ENCODE data around the gene EPHA7. TPM values are rescaled to one million over a fixed set of nuclear protein-coding genes. Genes with fewer than 3 reads are reported as not detected.

EPHA7 gene
- total RNA-seq, 4 donors from 2014 or later, result 3.6 to 31.0 (median 16.9) TPM

DNA sequence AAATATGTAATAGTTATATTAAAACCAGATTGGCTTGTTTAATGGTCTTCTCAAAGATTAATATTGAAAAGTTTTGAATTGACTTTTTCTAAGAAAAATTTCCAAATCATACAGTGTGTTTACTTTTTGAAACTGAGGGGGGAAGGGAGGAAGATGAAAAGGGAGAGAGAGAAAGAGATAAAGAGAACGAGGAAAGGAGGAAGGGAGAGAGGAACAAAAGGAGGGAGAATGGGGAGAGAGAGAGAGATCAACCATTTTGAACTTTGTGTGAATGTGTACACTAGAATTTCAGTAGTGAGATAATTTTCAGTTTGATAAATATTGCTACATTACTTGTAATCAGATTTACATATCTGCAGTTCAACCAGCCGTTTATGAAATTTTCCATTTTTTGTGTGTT is 124.5 kb downstream of the EPHA7 start:
- 66 to 68% methylated on average over 2 of the region's 2 CpGs for WGBS, 2 donors (ENCODE audit: low coverage in 1 of 2)
- H3K36me3 ChIP-seq, result no peaks in the 10 kb centered on the region
- no peak overlapping the region for H3K4me3 ChIP-seq
- H3K4me1 ChIP-seq, result no peaks in the 10 kb centered on the region
- intact Hi-C loops (cut with DNase I; ENCODE audit: low total_unique reads), result no loop called here
- no peaks in the 10 kb centered on the region for H3K9me3 ChIP-seq
- no peaks in the 10 kb centered on the region for H3K27me3 ChIP-seq
- H3K27ac ChIP-seq, result no peak overlapping the region
- in situ Hi-C loops (cut with MboI; ENCODE audit: low pct_ligation_motif_present in 1 of 4, low pct_unique_long_range_greater_than_20kb in 1 of 4, low sequenced_read_pairs in 3 of 4), result no loop called here
- no peak for DNase-seq
- TF ChIP-seq POLR2AphosphoS5 (IDR thresholded peaks at IDR 0.05), result no peak
- no peak for TF ChIP-seq POLR2A (IDR thresholded peaks at IDR 0.05)
- TF ChIP-seq, protein P1, sequence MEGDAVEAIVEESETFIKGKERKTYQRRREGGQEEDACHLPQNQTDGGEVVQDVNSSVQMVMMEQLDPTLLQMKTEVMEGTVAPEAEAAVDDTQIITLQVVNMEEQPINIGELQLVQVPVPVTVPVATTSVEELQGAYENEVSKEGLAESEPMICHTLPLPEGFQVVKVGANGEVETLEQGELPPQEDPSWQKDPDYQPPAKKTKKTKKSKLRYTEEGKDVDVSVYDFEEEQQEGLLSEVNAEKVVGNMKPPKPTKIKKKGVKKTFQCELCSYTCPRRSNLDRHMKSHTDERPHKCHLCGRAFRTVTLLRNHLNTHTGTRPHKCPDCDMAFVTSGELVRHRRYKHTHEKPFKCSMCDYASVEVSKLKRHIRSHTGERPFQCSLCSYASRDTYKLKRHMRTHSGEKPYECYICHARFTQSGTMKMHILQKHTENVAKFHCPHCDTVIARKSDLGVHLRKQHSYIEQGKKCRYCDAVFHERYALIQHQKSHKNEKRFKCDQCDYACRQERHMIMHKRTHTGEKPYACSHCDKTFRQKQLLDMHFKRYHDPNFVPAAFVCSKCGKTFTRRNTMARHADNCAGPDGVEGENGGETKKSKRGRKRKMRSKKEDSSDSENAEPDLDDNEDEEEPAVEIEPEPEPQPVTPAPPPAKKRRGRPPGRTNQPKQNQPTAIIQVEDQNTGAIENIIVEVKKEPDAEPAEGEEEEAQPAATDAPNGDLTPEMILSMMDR (IDR thresholded peaks at IDR 0.05), result no peak
- no peak for TF ChIP-seq EP300 (IDR thresholded peaks at IDR 0.05; ENCODE audit: low read depth)

DNA sequence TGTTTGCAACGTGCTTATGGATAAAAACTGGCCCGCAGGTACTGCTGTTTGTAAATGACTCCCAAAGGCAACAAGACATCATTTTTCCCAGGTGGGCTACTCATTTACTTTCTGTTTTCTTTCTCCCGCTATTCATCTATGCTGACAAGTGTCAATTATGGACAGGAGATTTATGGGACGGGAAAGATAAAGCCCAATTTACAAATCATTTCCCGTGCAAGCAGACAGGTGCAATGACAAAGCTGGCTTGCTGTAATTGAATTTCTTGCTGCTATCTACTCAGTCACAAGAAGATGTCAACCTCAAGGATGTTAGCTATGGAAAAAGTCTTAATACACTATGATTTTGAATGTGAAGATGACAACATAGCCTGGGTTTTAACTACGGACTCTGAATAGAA is 125.5 kb downstream of the EPHA7 start:
- WGBS, 2 donors (ENCODE audit: low coverage in 1 of 2), result 58 to 69% methylated on average over 6 of the region's 6 CpGs
- H3K36me3 ChIP-seq, result no peaks in the 10 kb centered on the region
- H3K9me3 ChIP-seq, result no peaks in the 10 kb centered on the region
- H3K27me3 ChIP-seq, result no peaks in the 10 kb centered on the region
- no peak overlapping the region for H3K27ac ChIP-seq
- H3K4me1 ChIP-seq, result no peaks in the 10 kb centered on the region
- no peak overlapping the region for H3K4me3 ChIP-seq
- no peak for TF ChIP-seq EP300 (IDR thresholded peaks at IDR 0.05; ENCODE audit: low read depth)
- TF ChIP-seq POLR2A (IDR thresholded peaks at IDR 0.05), result no peak
- TF ChIP-seq POLR2AphosphoS5 (IDR thresholded peaks at IDR 0.05), result no peak
- TF ChIP-seq, protein P1 (IDR thresholded peaks at IDR 0.05), result no peak
- intact Hi-C loops (cut with DNase I; ENCODE audit: low total_unique reads), result no loop called here
- no peak for DNase-seq
- in situ Hi-C loops (cut with MboI; ENCODE audit: low pct_ligation_motif_present in 1 of 4, low pct_unique_long_range_greater_than_20kb in 1 of 4, low sequenced_read_pairs in 3 of 4), result no loop called here

DNA sequence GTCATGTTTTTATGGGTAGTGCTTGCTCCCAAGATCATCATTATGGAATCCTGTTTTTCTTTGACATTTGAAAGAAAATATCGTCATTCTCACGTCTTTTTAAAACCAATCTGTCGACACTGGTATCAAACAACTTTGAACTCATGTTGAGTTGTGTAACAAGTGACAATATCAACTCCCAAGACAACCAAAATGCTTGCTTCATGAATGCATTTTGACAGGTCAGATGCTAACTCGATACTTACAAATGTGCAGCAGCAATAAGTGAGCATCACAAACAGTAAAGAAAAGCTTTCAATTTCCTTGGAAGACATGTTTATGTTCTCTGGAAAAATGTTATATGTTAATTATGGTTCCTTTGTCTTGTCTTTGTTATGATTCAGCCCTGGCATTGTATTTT is 125.9 kb downstream of the EPHA7 start:
- WGBS, 2 donors (ENCODE audit: low coverage in 1 of 2), result 81 to 90% methylated on average over 4 of the region's 4 CpGs
- H3K9me3 ChIP-seq, result no peaks in the 10 kb centered on the region
- in situ Hi-C loops (cut with MboI; ENCODE audit: low pct_ligation_motif_present in 1 of 4, low pct_unique_long_range_greater_than_20kb in 1 of 4, low sequenced_read_pairs in 3 of 4), result no loop called here
- no peak for DNase-seq
- H3K27ac ChIP-seq, result no peak overlapping the region
- H3K36me3 ChIP-seq, result no peaks in the 10 kb centered on the region
- intact Hi-C loops (cut with DNase I; ENCODE audit: low total_unique reads), result no loop called here
- no peak overlapping the region for H3K4me3 ChIP-seq
- no peak for TF ChIP-seq POLR2AphosphoS5 (IDR thresholded peaks at IDR 0.05)
- H3K4me1 ChIP-seq, result no peaks in the 10 kb centered on the region
- H3K27me3 ChIP-seq, result no peaks in the 10 kb centered on the region

DNA sequence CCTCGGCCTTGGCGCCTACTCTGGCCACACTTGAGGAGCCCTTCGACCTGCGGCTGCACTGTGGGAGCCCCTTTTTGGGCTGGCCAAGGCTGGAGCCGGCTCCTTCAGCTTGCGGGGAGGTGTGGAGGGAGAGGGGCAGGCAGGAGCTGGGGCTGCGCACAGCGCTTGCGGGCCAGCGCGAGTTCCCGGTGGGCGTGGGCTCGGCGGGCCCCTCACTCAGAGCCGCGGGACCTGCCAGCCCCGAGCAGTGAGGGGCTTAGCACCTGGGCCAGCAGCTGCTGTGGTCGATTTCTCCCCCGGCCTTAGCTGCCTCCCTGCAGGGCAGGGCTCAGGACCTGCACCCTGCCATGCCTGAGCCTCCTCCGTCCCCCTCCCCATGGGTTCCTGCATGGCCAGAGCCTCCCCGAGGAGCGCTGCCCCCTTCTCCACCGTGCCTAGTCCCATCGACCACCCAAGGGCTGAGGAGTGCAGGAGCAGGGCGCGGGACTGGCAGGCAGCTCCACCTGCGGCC is 136.8 kb downstream of the EPHA7 start:
- intact Hi-C loops (cut with DNase I; ENCODE audit: low total_unique reads) (no loop called here), in situ Hi-C loops (cut with MboI; ENCODE audit: low pct_ligation_motif_present in 1 of 4, low pct_unique_long_range_greater_than_20kb in 1 of 4, low sequenced_read_pairs in 3 of 4) (no loop called here)
- Histone ChIP-seq H3K4me1 (no peaks in the 10 kb centered on the region), H3K27me3 (no peaks in the 10 kb centered on the region), H3K9me3 (no peaks in the 10 kb centered on the region), H3K36me3 (no peaks in the 10 kb centered on the region), H3K4me3 (no peak overlapping the region), H3K27ac (no peak overlapping the region)
- TF ChIP-seq, protein P1 (IDR thresholded peaks at IDR 0.05), result no peak
- TF ChIP-seq POLR2AphosphoS5 (IDR thresholded peaks at IDR 0.05) (no peak), EP300 (IDR thresholded peaks at IDR 0.05; ENCODE audit: low read depth) (no peak), POLR2A (IDR thresholded peaks at IDR 0.05) (no peak)
- no peak for DNase-seq
- WGBS, 2 donors (ENCODE audit: low coverage in 1 of 2), result 83 to 95% methylated on average over 1 to 21 of the region's 28 CpGs

DNA sequence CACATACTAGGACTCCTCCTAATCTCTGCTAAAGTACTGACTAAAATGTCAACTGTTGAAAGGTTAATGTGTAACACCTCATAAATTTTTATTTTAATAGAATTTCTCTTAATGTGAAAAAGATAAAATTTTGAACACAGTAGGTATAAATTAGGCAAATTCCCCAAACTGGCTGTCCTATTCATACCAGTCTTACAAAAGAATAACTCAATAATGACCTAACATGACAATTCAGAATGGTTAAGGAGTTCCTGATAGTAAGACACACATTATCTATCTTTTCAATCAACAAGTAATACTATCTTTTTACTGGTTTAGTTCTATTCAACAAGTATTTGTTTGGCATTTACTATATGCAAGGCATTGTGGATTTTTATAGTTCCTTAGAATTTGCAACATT is 141.1 kb downstream of the EPHA7 start:
- no peak overlapping the region for H3K27ac ChIP-seq
- no peaks in the 10 kb centered on the region for H3K9me3 ChIP-seq
- H3K27me3 ChIP-seq, result no peaks in the 10 kb centered on the region
- no peak overlapping the region for H3K4me3 ChIP-seq
- TF ChIP-seq POLR2A (IDR thresholded peaks at IDR 0.05) (no peak), EP300 (IDR thresholded peaks at IDR 0.05; ENCODE audit: low read depth) (no peak), POLR2AphosphoS5 (IDR thresholded peaks at IDR 0.05) (no peak)
- TF ChIP-seq, protein P1 (IDR thresholded peaks at IDR 0.05), result no peak
- intact Hi-C loops (cut with DNase I; ENCODE audit: low total_unique reads) (loop anchor here (5.0 kb wide), 1 partner anchor 774 kb away; no protein-coding TSS in a partner anchor), in situ Hi-C loops (cut with MboI; ENCODE audit: low pct_ligation_motif_present in 1 of 4, low pct_unique_long_range_greater_than_20kb in 1 of 4, low sequenced_read_pairs in 3 of 4) (no loop called here)
- no peak for DNase-seq
- no peaks in the 10 kb centered on the region for H3K4me1 ChIP-seq
- no peaks in the 10 kb centered on the region for H3K36me3 ChIP-seq
